ENCODE measurements around the gene CNKSR2. TPM values are rescaled to one million over a fixed set of nuclear protein-coding genes. Genes with fewer than 3 reads are reported as not detected.
A peak's percentile ranks its signal among the peaks of the same experiment; 100 is the strongest.

CNKSR2 gene
- 16.4 TPM for total RNA-seq (ENCODE audit: insufficient read depth, low replicate concordance)

- DNase-seq (ENCODE audit: low spot score) = peak; percentile 17
These were observed at the start of gene CNKSR2 for GRCh38 chrX:21374163-21374993. TSS of gene CNKSR2 (plus strand) at chrX:21374418. CDS start at chrX:21374898, 480 bp downstream.

- DNase-seq (ENCODE audit: low spot score) = no peak
These were observed 19.5 kb upstream of the CNKSR2 start for GRCh38 chrX:21354725-21355124.

GRCh38 chrX:21355831-21356230 is 18.4 kb upstream of the CNKSR2 start:
- DNase-seq (ENCODE audit: low spot score) = no peak

- no peak for DNase-seq (ENCODE audit: low spot score)
These were observed 4.6 kb upstream of the CNKSR2 start for GRCh38 chrX:21369613-21370012.

GRCh38 chrX:21373001-21373400 is 1.2 kb upstream of the CNKSR2 start:
- DNase-seq (ENCODE audit: low spot score) = no peak

- no peak for DNase-seq (ENCODE audit: low spot score)
These were observed 518 bp upstream of the CNKSR2 start for GRCh38 chrX:21373637-21374162.

GRCh38 chrX:21374994-21375707 is 933 bp downstream of the CNKSR2 start:
- DNase-seq (ENCODE audit: low spot score) = no peak

GRCh38 chrX:21375708-21376009 is 1.4 kb downstream of the CNKSR2 start:
- DNase-seq (ENCODE audit: low spot score) = no peak

GRCh38 chrX:21376636-21377035 is 2.4 kb downstream of the CNKSR2 start:
- no peak for DNase-seq (ENCODE audit: low spot score)

- DNase-seq (ENCODE audit: low spot score) = no peak
These were observed 5.8 kb downstream of the CNKSR2 start for GRCh38 chrX:21379991-21380390.

- no peak for DNase-seq (ENCODE audit: low spot score)
These were observed 8.5 kb downstream of the CNKSR2 start for GRCh38 chrX:21382715-21383114.

- DNase-seq (ENCODE audit: low spot score) = no peak
These were observed 9.3 kb downstream of the CNKSR2 start for GRCh38 chrX:21383546-21383945.

GRCh38 chrX:21384178-21384577 is 10.0 kb downstream of the CNKSR2 start:
- DNase-seq (ENCODE audit: low spot score) = no peak

- DNase-seq (ENCODE audit: low spot score) = no peak
These were observed 20.6 kb downstream of the CNKSR2 start for GRCh38 chrX:21394792-21395191.

- no peak for DNase-seq (ENCODE audit: low spot score)
These were observed 24.2 kb downstream of the CNKSR2 start for GRCh38 chrX:21398426-21398825.

GRCh38 chrX:21400408-21401121 is 26.3 kb downstream of the CNKSR2 start:
- no peak for DNase-seq (ENCODE audit: low spot score)

- peak; percentile 2 for DNase-seq (ENCODE audit: low spot score)
These were observed 34.1 kb downstream of the CNKSR2 start for GRCh38 chrX:21408307-21408706.

- no peak for DNase-seq (ENCODE audit: low spot score)
These were observed 34.6 kb downstream of the CNKSR2 start for GRCh38 chrX:21408788-21409187.

- no peak for DNase-seq (ENCODE audit: low spot score)
These were observed 37.8 kb downstream of the CNKSR2 start for GRCh38 chrX:21412029-21412428.

- DNase-seq (ENCODE audit: low spot score) = no peak
These were observed 38.7 kb downstream of the CNKSR2 start for GRCh38 chrX:21412883-21413282.

GRCh38 chrX:21427086-21427485 is 52.9 kb downstream of the CNKSR2 start:
- DNase-seq (ENCODE audit: low spot score) = no peak

GRCh38 chrX:21437036-21437435 is 62.8 kb downstream of the CNKSR2 start:
- DNase-seq (ENCODE audit: low spot score) = no peak

All from umbilical cord (tissue), 2 donors.